NCI-H1694 treated with DMSO at 0.1 percent for 48 hours (cell line): ENCODE measurements around the gene CLSTN2.

Source experiments
- DNase-seq: peaks from one replicate; lab custom pipeline; 2025; lab: John Stamatoyannopoulos, UW

CLSTN2 gene

DNA sequence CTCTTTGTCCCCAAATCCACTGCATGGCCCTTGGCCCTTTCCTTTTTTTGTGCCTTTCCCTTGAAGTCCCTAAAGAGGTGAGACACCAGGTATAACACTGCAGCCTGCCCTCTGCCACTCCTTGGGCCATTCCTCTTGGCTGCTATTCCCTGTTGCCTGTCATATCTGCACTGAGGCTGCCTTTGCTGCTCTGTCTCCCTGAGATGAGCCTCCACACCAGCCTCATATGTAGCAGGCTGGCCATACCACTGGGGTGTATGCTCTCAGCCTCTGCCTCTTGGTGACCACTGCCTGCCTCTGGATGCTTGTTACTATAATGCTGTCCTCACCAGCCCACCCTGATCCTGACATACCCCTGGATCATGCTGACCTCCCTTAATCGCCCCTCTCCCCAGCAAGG, 252.0 kb downstream of the CLSTN2 start:
- DNase-seq = peak; percentile 77

DNA sequence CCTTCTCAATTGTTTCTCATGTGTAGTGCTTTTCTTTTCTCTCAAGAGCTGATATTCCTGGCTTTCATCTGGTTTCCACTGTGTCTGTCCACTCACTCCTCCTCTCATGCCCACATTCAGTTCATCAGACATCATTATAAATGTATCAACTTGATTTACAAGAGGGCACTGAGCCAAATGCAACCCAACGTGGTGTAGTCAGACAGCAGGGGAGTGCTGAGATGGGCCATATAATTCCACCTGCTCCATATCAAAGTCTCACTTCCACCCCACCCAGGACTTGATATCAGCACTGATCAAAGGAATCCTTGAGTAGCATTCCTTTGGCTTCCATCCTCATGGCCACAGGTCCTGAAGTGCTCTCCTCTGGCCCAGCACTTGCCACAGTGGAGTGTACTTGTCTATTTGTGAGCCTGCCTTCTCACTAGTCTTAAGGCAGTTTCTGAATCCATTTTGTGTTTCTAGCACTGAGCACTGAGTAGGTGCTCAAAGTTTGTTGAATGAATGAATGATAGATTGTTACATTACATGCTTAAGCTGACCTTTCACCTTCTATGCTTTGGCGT, 252.8 kb downstream of the CLSTN2 start:
- no peak for DNase-seq

DNA sequence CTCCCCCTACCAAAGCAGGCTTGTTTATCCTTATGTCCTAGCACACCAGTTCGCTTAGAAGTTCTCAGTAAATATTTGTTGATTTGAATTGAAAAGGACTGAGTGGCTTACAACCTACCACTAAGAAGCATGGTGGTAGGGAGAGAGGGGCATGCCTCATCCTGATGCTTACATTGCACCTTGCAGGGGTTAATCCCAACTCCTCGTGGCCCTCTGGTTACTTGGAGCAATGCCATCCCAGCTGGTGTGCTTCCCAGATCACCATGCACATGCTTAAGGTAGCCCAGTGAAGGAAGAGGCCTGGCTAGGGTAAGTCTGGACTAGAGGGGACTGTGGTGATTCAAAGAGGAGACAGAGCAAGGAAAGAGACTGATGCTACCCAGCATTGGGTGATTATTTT, 253.3 kb downstream of the CLSTN2 start:
- DNase-seq = peak; percentile 57

- no peak for DNase-seq
These were observed 254.3 kb downstream of the CLSTN2 start for GRCh38 chr3:140189267-140189666.

DNA sequence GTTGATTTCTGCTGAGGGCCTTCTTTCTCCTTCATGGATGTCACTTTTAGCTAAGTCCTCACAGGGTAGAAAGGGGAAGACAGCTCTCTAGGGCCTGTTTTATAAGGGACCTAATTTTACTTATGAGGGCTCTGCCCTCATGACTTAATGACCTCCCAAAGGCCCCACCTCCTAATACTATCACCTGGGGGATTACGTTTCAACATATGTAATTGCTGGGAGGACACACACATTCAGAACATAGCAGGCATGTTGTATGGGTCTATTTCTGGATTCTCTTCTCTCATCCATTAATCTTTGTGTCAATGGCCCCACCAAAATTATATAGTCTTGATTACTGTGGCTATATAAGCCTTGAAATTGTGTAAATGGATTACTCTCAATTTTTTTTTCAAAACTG, 255.0 kb downstream of the CLSTN2 start:
- DNase-seq = no peak

GRCh38 chr3:140196970-140197369, 262.0 kb downstream of the CLSTN2 start:
- no peak for DNase-seq

DNA sequence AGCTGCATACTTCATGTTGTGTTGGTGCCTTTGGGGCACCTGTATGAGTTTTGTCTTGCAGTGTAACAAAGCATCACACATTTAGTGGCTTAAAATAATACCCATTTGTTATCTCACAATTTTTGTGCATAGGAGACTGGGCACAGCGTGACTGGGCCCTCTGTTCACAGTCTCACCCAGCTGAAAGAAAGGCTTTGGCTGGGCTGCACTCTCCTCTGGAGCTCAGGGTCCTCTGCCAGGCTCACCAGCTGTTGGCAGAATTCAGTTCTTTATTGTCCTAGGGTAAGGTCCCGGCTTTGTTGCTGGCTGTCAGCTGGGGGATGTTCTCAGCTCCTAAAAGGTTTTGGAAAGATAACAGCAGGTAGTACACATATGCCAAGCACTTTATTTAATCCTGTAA, 263.3 kb downstream of the CLSTN2 start:
- DNase-seq = peak; percentile 83

- no peak for DNase-seq
These were observed 264.0 kb downstream of the CLSTN2 start for GRCh38 chr3:140199008-140199407.

DNA sequence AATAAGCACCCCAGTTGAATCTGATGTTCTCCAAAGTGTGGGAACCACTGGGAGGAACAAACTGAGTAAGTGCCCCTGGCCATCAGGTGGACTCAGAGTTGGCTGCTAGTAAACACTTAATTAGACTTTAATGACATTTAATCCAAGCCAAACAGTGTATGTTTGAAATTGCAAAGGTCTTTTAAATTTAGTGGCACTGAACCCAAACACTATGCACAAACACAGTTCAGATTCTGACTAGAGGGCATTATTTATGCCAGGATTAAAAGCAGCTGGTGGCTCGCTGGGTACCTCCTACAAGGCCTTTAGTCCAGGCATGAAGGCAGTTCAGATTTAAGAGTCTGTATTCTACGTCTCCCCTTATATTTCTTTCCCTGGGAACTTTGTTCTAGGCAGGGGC, 264.8 kb downstream of the CLSTN2 start:
- no peak for DNase-seq

- peak; percentile 85 for DNase-seq
These were observed 268.5 kb downstream of the CLSTN2 start for GRCh38 chr3:140203510-140203909.

GRCh38 chr3:140204271-140204984, 269.4 kb downstream of the CLSTN2 start:
- no peak for DNase-seq

DNA sequence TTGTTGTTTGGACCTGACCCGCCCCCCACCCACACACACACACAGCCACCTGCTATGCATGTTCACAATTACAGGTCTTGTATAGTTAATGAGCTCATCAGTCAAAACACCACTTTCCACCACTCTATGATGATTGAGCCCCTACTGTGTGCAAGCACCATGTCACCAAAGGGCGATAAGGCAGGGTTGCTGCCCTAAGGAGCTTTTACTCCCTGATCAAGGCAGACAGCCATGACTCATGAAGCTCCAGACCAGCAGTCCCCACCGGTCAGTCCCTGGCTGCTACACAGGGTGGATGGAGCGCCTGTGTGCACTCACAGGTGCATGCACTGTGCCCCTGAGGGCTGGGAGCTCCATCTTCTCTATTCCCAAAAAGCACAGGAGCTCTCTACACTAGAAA, 270.6 kb downstream of the CLSTN2 start:
- no peak for DNase-seq

DNA sequence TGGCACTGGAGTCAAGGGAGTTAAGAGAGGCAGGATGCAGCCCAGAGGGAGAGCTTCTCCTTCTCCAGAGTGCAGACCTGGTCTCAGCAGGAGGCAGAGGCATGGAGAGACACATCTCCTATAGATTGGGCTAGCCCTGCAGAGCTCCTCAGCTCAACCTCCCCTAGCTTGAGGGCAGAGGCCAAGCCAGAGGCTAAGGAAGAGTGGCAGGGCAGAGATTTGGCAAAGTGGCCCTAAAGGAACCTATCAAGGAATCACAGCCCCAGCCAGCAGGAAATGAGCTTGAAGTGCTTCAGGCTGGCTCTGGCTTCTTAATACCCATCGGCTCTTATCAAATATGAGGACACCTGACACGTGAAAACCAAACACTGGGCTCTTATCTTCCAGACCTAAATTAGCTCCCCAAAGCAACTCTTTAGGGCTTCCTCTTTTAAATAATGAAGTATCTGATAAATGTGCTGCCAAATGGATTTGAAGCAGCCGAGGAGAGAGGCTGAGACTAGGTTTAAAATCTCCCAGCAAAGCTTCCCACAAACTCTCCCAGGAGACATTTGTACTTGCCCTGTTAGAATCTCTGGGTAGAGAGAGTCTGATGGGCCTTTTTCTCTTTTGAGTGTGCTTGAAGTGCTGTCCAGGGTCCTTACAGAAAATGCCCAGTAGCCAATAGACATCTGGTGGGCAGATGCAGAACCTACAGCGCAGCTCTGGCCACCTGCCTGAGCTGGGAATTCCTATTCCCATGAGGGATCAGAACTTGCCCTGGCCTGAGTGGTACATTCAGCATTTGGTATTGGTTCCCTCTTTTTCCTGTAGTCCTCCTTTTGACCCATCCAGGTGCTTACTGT, 271.4 kb downstream of the CLSTN2 start:
- peak; percentile 56 for DNase-seq

DNA sequence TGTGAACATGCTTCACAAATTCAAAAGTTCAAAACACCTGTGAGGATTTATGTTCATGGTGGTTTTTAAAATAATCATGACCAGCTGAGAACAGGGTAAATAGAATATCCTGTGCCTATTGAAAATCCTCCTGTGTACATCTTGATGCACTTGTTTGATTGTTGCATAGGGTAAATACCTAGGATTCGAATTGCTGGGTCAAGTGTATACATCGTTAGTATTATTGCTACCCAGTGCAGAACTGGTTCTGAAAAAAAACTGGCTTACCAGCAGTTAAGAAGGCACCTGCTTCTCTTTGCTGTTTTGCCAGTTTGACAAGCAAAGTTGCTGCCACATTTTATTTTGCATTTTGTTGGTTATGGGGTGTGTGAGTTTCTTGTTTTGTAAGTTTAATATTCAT, 272.6 kb downstream of the CLSTN2 start:
- DNase-seq = no peak

DNA sequence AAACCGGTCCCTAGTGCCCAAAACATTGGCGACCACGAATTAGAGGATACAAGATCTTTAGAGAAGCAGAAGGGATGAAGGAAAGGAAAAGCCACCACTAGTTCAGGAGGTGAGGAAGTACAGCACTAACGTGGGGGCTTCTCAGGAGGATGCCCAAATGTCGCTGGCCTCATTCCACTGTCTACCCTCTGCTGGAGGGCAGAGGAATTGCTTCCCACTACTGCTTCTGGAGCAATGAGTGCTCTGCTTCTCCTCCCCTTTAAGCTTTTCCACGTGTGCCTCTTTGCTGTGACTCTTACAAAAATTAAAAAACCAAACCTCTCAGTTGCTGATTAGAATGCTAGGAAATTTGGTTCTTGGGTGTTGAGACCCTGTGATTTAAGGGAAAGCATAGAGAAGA, 281.3 kb downstream of the CLSTN2 start:
- DNase-seq = no peak

- DNase-seq = no peak
These were observed 284.3 kb downstream of the CLSTN2 start for GRCh38 chr3:140219291-140219690.

DNA sequence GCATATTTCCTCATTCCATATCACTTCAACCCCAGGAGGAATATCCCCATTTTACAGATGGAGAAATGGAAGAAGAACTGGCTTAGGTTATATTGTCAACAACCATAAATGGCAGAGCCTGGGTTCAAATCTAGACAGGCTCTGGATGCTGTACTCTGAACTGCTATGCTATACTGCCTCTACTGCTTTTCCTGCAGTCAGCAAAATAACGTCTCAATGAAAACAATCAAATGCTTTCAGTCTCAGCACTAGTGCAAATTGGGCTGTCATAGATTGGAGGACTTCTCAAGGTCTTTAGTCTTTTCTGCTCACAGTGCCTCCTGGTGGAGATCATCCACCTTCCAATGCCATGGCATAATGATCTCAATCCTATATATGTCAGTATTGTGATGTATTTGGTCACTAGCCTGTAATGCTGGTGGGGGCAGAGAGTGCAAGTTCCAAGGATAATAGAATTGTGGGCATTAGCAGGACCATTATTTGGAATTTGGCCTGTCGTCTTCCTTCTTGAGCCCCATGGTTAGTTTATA, 285.0 kb downstream of the CLSTN2 start:
- DNase-seq = no peak

- no peak for DNase-seq
These were observed 288.2 kb downstream of the CLSTN2 start for GRCh38 chr3:140223197-140223596.

- no peak for DNase-seq
These were observed 288.6 kb downstream of the CLSTN2 start for GRCh38 chr3:140223631-140224030.

DNA sequence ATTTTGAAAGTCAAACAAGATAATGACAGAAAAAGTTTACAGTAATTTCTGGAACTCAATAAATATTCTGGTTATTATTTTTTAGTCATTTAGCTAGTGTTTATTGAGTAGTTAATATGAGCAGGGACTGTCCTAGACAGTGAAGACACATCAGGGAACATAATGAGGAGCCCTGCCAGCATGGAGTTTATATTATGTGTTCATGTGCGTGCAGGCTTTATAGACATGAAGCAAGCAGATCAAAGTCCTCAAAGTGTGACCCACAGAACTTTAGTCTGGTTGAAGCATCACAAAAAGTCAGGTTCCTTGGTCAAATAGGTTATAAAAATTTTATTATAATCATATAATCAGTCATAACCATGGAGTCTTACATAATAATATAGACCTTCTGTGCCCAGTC, 289.3 kb downstream of the CLSTN2 start:
- DNase-seq = no peak

GRCh38 chr3:140225996-140226395, 291.0 kb downstream of the CLSTN2 start:
- DNase-seq = no peak

- peak; percentile 97 for DNase-seq
These were observed 298.7 kb downstream of the CLSTN2 start for GRCh38 chr3:140233702-140234101.

DNA sequence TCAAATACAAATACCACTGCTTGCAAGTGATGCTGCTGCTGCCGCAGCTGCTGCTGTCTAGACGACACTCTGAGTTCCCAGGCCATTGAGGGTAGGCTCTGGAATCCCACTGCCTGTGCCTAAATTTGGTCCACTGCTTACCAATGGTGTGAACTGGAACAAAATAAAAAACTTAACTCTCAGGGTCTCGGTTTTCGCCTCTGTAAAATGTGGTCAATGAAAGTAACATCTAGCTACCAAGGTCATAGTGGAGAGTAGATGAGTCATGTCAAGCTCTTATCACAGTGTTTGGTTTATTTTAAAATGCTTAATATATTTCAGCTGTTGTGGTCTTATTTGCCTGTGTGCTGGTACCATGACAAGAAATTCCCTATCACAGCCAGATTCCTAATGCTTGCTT, 299.3 kb downstream of the CLSTN2 start:
- DNase-seq = peak; percentile 42
